OCI-LY1 (cell line): Measurements from ENCODE around the gene IL21R.

Experiments
- H2AFZ ChIP-seq: fragments of 200-600 bp; sonication (generic), shearing (Covaris generic); 2 replicates; pipeline ENCODE4 v1.6.0; 2014; ENCODE audit warnings: antibody characterized with exemption, mild to moderate bottlenecking, low read length
- H3F3A ChIP-seq: fragments of 200-600 bp; sonication (generic), shearing (Covaris generic); 2 replicates; pipeline ENCODE4 v1.6.0; 2014; ENCODE audit warnings: mild to moderate bottlenecking, antibody characterized with exemption, low read length, moderate library complexity; ENCODE audit not compliant: insufficient read depth
- H3K27ac ChIP-seq: fragments of 200-600 bp; sonication (generic); 2 replicates; pipeline ENCODE4 v1.5.1; 2014; ENCODE audit warnings: low read length, mixed run types, mild to moderate bottlenecking, low read depth; ENCODE audit not compliant: poor library complexity, severe bottlenecking
- H3K27me3 ChIP-seq: fragments of 200-600 bp; sonication (generic); 2 replicates; pipeline ENCODE4 v1.6.0; 2014; ENCODE audit warnings: antibody characterized with exemption, mild to moderate bottlenecking, low read length, moderate library complexity; ENCODE audit not compliant: insufficient read depth
- H3K36me3 ChIP-seq: fragments of 200-600 bp; sonication (generic); 2 replicates; pipeline ENCODE4 v1.6.1; 2014; ENCODE audit warnings: mild to moderate bottlenecking, antibody characterized with exemption, low read length, moderate library complexity, mixed read lengths; ENCODE audit not compliant: insufficient read depth
- H3K4me1 ChIP-seq: fragments of 200-600 bp; sonication (generic); 2 replicates; pipeline ENCODE4 v1.5.1; 2014; ENCODE audit warnings: mild to moderate bottlenecking, low read length, moderate library complexity; ENCODE audit not compliant: insufficient read depth, severe bottlenecking
- H3K4me2 ChIP-seq: fragments of 200-600 bp; sonication (generic), shearing (Covaris generic); 2 replicates; pipeline ENCODE4 v1.6.1; 2014; ENCODE audit warnings: low read length
- H3K4me3 ChIP-seq: fragments of 200-600 bp; sonication (generic); 2 replicates; pipeline ENCODE4 v1.5.1; 2014; ENCODE audit warnings: low read length, low read depth, mild to moderate bottlenecking, mixed read lengths; ENCODE audit not compliant: poor library complexity, severe bottlenecking
- H3K79me2 ChIP-seq: fragments of 200-600 bp; shearing (Covaris generic); 2 replicates; pipeline ENCODE4 v1.6.1; 2016; ENCODE audit warnings: mixed run types, low read length, mixed read lengths; ENCODE audit not compliant: insufficient read depth
- H3K9ac ChIP-seq: fragments of 200-600 bp; sonication (generic), shearing (Covaris generic); 2 replicates; pipeline ENCODE4 v1.6.1; 2014; ENCODE audit warnings: mild to moderate bottlenecking, low read length, mixed read lengths
- H3K9me2 ChIP-seq: fragments of 200-600 bp; sonication (generic), shearing (Covaris generic); 2 replicates; pipeline ENCODE4 v1.6.1; 2014; ENCODE audit warnings: low read depth, mild to moderate bottlenecking, low read length, mixed read lengths
- H3K9me3 ChIP-seq: fragments of 200-600 bp; shearing (Covaris generic); 2 replicates; pipeline ENCODE4 v1.6.1; 2014; ENCODE audit warnings: low read length, mixed read lengths
- H4K20me1 ChIP-seq: fragments of 200-600 bp; sonication (generic), shearing (Covaris generic); 2 replicates; pipeline ENCODE4 v1.6.0; 2016; ENCODE audit warnings: mild to moderate bottlenecking, low read length; ENCODE audit not compliant: insufficient read depth
- EZH2 ChIP-seq: fragments of 200-600 bp; sonication (generic), shearing (Covaris generic); IDR thresholded peaks from 2 replicates; pipeline ENCODE4 v1.8.0; 2017; ENCODE audit warnings: borderline replicate concordance, mixed run types, mild to moderate bottlenecking, antibody characterized with exemption, low read length, moderate library complexity, mixed read lengths
- TF ChIP-seq, protein P1 (sequence below): fragments of 200-600 bp; sonication (generic), shearing (Covaris generic); IDR thresholded peaks from 2 replicates; pipeline ENCODE4 v1.5.1; 2017; ENCODE audit warnings: mild to moderate bottlenecking, antibody characterized with exemption, low read length, moderate library complexity, mixed read lengths

Gene IL21R

DNA sequence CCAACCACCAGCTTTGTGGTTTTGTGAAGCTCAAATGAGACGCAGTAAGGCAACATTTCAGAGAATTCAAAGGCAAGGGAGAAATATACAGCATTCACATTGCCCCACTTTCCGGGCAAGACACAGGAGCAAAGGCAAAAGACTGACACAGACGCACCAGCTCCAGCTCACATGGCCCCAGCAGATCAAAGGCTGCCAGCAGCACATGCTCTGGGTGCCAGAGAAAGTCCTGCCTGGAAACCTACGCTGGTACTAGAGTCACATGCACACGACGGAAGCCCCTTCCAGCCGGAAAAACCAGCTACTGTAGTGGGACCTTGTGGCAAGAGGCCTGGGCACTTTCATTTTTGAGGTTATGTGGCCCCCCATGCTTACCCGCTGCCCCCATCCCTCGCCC, 97.7 kb downstream of the IL21R start:
- Histone ChIP-seq H3K4me1 (no peaks in the 10 kb centered on the region), H3K4me3 (no peak overlapping the region), H2AFZ (no peak overlapping the region), H3F3A (no peaks in the 10 kb centered on the region), H3K27ac (no peak overlapping the region), H3K9me3 (no peaks in the 10 kb centered on the region), H3K27me3 (no peaks in the 10 kb centered on the region), H3K9me2 (no peaks in the 10 kb centered on the region), H3K4me2 (no peak overlapping the region), H3K9ac (no peak overlapping the region), H4K20me1 (no peaks in the 10 kb centered on the region), H3K36me3 (peaks cover 88% of the 10 kb centered on the region), H3K79me2 (no peaks in the 10 kb centered on the region)
- TF ChIP-seq EZH2 = no peak
- TF ChIP-seq, protein P1, sequence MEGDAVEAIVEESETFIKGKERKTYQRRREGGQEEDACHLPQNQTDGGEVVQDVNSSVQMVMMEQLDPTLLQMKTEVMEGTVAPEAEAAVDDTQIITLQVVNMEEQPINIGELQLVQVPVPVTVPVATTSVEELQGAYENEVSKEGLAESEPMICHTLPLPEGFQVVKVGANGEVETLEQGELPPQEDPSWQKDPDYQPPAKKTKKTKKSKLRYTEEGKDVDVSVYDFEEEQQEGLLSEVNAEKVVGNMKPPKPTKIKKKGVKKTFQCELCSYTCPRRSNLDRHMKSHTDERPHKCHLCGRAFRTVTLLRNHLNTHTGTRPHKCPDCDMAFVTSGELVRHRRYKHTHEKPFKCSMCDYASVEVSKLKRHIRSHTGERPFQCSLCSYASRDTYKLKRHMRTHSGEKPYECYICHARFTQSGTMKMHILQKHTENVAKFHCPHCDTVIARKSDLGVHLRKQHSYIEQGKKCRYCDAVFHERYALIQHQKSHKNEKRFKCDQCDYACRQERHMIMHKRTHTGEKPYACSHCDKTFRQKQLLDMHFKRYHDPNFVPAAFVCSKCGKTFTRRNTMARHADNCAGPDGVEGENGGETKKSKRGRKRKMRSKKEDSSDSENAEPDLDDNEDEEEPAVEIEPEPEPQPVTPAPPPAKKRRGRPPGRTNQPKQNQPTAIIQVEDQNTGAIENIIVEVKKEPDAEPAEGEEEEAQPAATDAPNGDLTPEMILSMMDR = no peak

- Histone ChIP-seq H3K4me2 (no peak overlapping the region), H3K9ac (no peak overlapping the region), H3F3A (no peaks in the 10 kb centered on the region), H3K4me1 (no peaks in the 10 kb centered on the region), H3K9me3 (no peaks in the 10 kb centered on the region), H3K27ac (no peak overlapping the region), H3K36me3 (peaks cover 91% of the 10 kb centered on the region), H3K79me2 (no peaks in the 10 kb centered on the region), H4K20me1 (no peaks in the 10 kb centered on the region), H3K9me2 (no peaks in the 10 kb centered on the region), H2AFZ (no peak overlapping the region), H3K27me3 (no peaks in the 10 kb centered on the region), H3K4me3 (no peak overlapping the region)
- TF ChIP-seq, protein P1 = no peak
- no peak for TF ChIP-seq EZH2
These were observed 98.8 kb downstream of the IL21R start for GRCh38 chr16:27500801-27501200.
